Ectodermal cell (in vitro differentiated cells): Measurements from ENCODE around the gene PLPP2.

Experiments used
- H3K27ac ChIP-seq: 2 replicates; pipeline ENCODE4 v1.7.0; 2013; ENCODE audit warnings: mild to moderate bottlenecking, low read depth, low read length; ENCODE audit not compliant: insufficient read depth, poor library complexity, severe bottlenecking
- H3K27me3 ChIP-seq: 2 replicates; pipeline ENCODE4 v1.7.0; 2013; ENCODE audit warnings: mild to moderate bottlenecking, low read length; ENCODE audit not compliant: insufficient read depth, control insufficient read depth, poor library complexity, severe bottlenecking
- H3K36me3 ChIP-seq: one replicate; pipeline ENCODE4 v1.7.0; 2013; ENCODE audit warnings: low read length; ENCODE audit not compliant: control insufficient read depth, insufficient read depth
- H3K4me1 ChIP-seq: one replicate; pipeline ENCODE4 v1.7.0; 2013; ENCODE audit warnings: low read length; ENCODE audit not compliant: control insufficient read depth, insufficient read depth
- H3K4me3 ChIP-seq: 2 replicates; pipeline ENCODE4 v1.7.0; 2013; ENCODE audit warnings: low read depth, low read length, control low read depth; ENCODE audit not compliant: insufficient read depth
- H3K9me3 ChIP-seq: 2 replicates; pipeline ENCODE4 v1.7.0; 2013; ENCODE audit warnings: mild to moderate bottlenecking, low read length, moderate library complexity; ENCODE audit not compliant: control insufficient read depth
- WGBS, 2 experiments: methylation state at CpG; one replicate each; pipeline ENCODE4 v1.1.7; 2013; ENCODE audit warnings: missing lambda C conversion rate in 2 of 2; 5-methylcytosine and 5-hydroxymethylcytosine counted together

PLPP2 gene

GRCh38 chr19:293436-294110 lies 2.4 kb upstream of the PLPP2 start:
- Histone ChIP-seq H3K9me3 (no peaks in the 10 kb centered on the region), H3K36me3 (no peaks in the 10 kb centered on the region), H3K4me3 (no peak overlapping the region), H3K27me3 (peaks cover 59% of the 10 kb centered on the region), H3K27ac (no peak overlapping the region), H3K4me1 (peaks cover 20% of the 10 kb centered on the region)
- WGBS, 2 experiments = 93 to 95% methylated on average over 14 of the region's 14 CpGs

GRCh38 chr19:292951-293350 lies 1.7 kb upstream of the PLPP2 start:
- Histone ChIP-seq H3K27ac (no peak overlapping the region), H3K36me3 (no peaks in the 10 kb centered on the region), H3K27me3 (peaks cover 59% of the 10 kb centered on the region), H3K9me3 (no peaks in the 10 kb centered on the region), H3K4me3 (no peak overlapping the region), H3K4me1 (peaks cover 20% of the 10 kb centered on the region)
- 94% methylated on average over 4 of the region's 4 CpGs for WGBS, 2 experiments

- H3K9me3 ChIP-seq = no peaks in the 10 kb centered on the region
- no peak overlapping the region for H3K27ac ChIP-seq
- peaks cover 59% of the 10 kb centered on the region for H3K27me3 ChIP-seq
- H3K4me3 ChIP-seq = no peak overlapping the region
- H3K4me1 ChIP-seq = peaks cover 20% of the 10 kb centered on the region
- 90 to 91% methylated on average over 15 of the region's 15 CpGs for WGBS, 2 experiments
- no peaks in the 10 kb centered on the region for H3K36me3 ChIP-seq
These were observed 1.2 kb upstream of the PLPP2 start for GRCh38 chr19:292281-292884.

GRCh38 chr19:291561-292280 lies 518 bp upstream of the PLPP2 start:
- Histone ChIP-seq H3K4me3 (no peak overlapping the region), H3K9me3 (no peaks in the 10 kb centered on the region), H3K27ac (no peak overlapping the region), H3K36me3 (no peaks in the 10 kb centered on the region), H3K27me3 (peaks cover 59% of the 10 kb centered on the region), H3K4me1 (peaks cover 20% of the 10 kb centered on the region)
- WGBS, 2 experiments = 91 to 94% methylated on average over 70 of the region's 71 CpGs

- no peak overlapping the region for H3K27ac ChIP-seq
- H3K9me3 ChIP-seq = no peaks in the 10 kb centered on the region
- H3K27me3 ChIP-seq = peaks cover 59% of the 10 kb centered on the region
- peak overlapping the region; percentile 21 for H3K4me3 ChIP-seq
- H3K36me3 ChIP-seq = no peaks in the 10 kb centered on the region
- H3K4me1 ChIP-seq = peaks cover 17% of the 10 kb centered on the region
- 1 to 2% methylated on average over 51 of the region's 51 CpGs for WGBS, 2 experiments
These were observed 714 bp downstream of the PLPP2 start for GRCh38 chr19:290372-291005.

GRCh38 chr19:289651-290371 lies 1.4 kb downstream of the PLPP2 start:
- Histone ChIP-seq H3K36me3 (no peaks in the 10 kb centered on the region), H3K27me3 (peaks cover 55% of the 10 kb centered on the region), H3K4me1 (peaks cover 14% of the 10 kb centered on the region), H3K9me3 (no peaks in the 10 kb centered on the region), H3K27ac (no peak overlapping the region), H3K4me3 (no peak overlapping the region)
- WGBS, 2 experiments = 25 to 27% methylated on average over 26 of the region's 26 CpGs

GRCh38 chr19:288911-289310 lies 2.3 kb downstream of the PLPP2 start:
- Histone ChIP-seq H3K27me3 (peaks cover 46% of the 10 kb centered on the region), H3K27ac (no peak overlapping the region)
- 77 to 78% methylated on average over 10 of the region's 10 CpGs for WGBS, 2 experiments

GRCh38 chr19:287381-287871 lies 3.8 kb downstream of the PLPP2 start:
- Histone ChIP-seq H3K9me3 (no peaks in the 10 kb centered on the region), H3K4me1 (peaks cover 10% of the 10 kb centered on the region), H3K27me3 (peaks cover 32% of the 10 kb centered on the region), H3K27ac (no peak overlapping the region), H3K4me3 (no peak overlapping the region), H3K36me3 (no peaks in the 10 kb centered on the region)
- 95% methylated on average over 19 of the region's 19 CpGs for WGBS, 2 experiments

More at GRCh38 chr19:288911-289310, 2.3 kb downstream of the PLPP2 start:
- Histone ChIP-seq H3K9me3 (no peaks in the 10 kb centered on the region), H3K4me1 (peaks cover 10% of the 10 kb centered on the region), H3K36me3 (no peaks in the 10 kb centered on the region), H3K4me3 (no peak overlapping the region)

- Histone ChIP-seq H3K4me1 (peaks cover 17% of the 10 kb centered on the region), H3K9me3 (no peaks in the 10 kb centered on the region), H3K27ac (no peak overlapping the region), H3K27me3 (no peaks in the 10 kb centered on the region), H3K36me3 (no peaks in the 10 kb centered on the region), H3K4me3 (no peak overlapping the region)
- 93% methylated on average over 10 of the region's 10 CpGs for WGBS, 2 experiments
These were observed 7.8 kb downstream of the PLPP2 start for GRCh38 chr19:283395-283794.
